C4-2B (cell line): ENCODE data around the gene NCKAP5.

Experiments
- ZFX ChIP-seq: fragments of 450-650 bp; IDR thresholded peaks from 2 replicates; pipeline ENCODE4 v1.6.1; 2017
- TF ChIP-seq, protein P1 (sequence below): fragments of 450-650 bp; conservative IDR thresholded peaks from 2 replicates; pipeline ENCODE4 v1.5.1; 2017; ENCODE audit warnings: mild to moderate bottlenecking

DNA sequence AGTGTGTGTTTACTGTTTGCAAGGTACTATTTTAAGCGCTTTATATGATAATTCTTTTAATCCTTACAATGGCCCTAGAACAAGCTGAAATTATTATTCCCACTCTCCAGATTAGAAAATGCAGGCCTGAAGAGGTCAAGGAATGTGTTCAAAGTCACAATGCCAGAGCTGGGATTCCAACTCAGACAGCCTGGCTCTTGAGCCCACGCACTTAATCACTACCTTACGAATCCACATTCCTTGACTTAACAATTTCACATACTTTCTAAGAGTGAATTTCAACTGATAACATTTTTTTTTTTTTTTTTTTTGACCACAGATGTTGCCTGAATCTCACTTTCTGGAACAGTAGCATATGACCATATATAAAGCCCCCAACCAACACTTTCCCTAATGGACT lies 400.3 kb downstream of the NCKAP5 start:
- TF ChIP-seq, protein P1, sequence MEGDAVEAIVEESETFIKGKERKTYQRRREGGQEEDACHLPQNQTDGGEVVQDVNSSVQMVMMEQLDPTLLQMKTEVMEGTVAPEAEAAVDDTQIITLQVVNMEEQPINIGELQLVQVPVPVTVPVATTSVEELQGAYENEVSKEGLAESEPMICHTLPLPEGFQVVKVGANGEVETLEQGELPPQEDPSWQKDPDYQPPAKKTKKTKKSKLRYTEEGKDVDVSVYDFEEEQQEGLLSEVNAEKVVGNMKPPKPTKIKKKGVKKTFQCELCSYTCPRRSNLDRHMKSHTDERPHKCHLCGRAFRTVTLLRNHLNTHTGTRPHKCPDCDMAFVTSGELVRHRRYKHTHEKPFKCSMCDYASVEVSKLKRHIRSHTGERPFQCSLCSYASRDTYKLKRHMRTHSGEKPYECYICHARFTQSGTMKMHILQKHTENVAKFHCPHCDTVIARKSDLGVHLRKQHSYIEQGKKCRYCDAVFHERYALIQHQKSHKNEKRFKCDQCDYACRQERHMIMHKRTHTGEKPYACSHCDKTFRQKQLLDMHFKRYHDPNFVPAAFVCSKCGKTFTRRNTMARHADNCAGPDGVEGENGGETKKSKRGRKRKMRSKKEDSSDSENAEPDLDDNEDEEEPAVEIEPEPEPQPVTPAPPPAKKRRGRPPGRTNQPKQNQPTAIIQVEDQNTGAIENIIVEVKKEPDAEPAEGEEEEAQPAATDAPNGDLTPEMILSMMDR: no peak
- no peak for TF ChIP-seq ZFX
